SK-N-SH (cell line): ENCODE results near the gene MYH15. TPM values are rescaled to one million over a fixed set of nuclear protein-coding genes. Genes with fewer than 3 reads are reported as not detected.

ENCODE experiments used
- CTCF ChIA-PET: fragments of 300-600, 350-600 bp; formaldehyde crosslinking; extraction: SDS; loops from one replicate; lab custom pipeline; 2021; lab: Yijun Ruan, JAX
- POLR2A ChIA-PET: fragments of 350-600 bp; sonication (Branson Sonifier 250); formaldehyde crosslinking; extraction: SDS; loops from one replicate; lab custom pipeline; 2020; ENCODE audit warnings: antibody characterized with exemption, inconsistent platforms; lab: Yijun Ruan, JAX
- DNase-seq: peaks from one replicate; pipeline ENCODE4 v3.0.0; 2012
- H2AFZ ChIP-seq: fragments of 200-600 bp; sonication (generic); 2 replicates; pipeline ENCODE4 v1.8.1; 2016; ENCODE audit warnings: antibody characterized with exemption, mild to moderate bottlenecking, low read depth
- H3F3A ChIP-seq: fragments of 200-600 bp; sonication (generic); replicated peaks from 2 replicates; pipeline ENCODE3; 2016; ENCODE audit warnings: antibody characterized with exemption, mild to moderate bottlenecking; ENCODE audit not compliant: insufficient read depth
- H3K27ac ChIP-seq, 2 experiments: fragments of 200-500 bp in 1 of 2; fragments of 200-600 bp in 1 of 2; sonication (Bioruptor generic) in 1 of 2; sonication (generic), shearing (Covaris generic) in 1 of 2; 2 replicates each; pipeline versions ENCODE4 v1.5.1 to v1.6.1; 2014 to 2016; ENCODE audit warnings: low read depth in 2 of 2, inconsistent platforms in 1 of 2, low read length in 1 of 2, mild to moderate bottlenecking in 1 of 2, mixed read lengths in 1 of 2
- H3K27me3 ChIP-seq: fragments of 200-600 bp; sonication (generic), shearing (Covaris generic); 2 replicates; pipeline ENCODE4 v1.6.1; 2016; ENCODE audit warnings: mixed run types; ENCODE audit not compliant: insufficient read depth
- H3K36me3 ChIP-seq, 2 experiments: fragments of 200-500 bp in 1 of 2; fragments of 200-600 bp in 1 of 2; sonication (Bioruptor generic) in 1 of 2; sonication (generic) in 1 of 2; replicated peaks in 1 of 2; 2 replicates each; pipeline versions ENCODE3 to v1.5.1; 2014 to 2016; ENCODE audit warnings: low read length in 1 of 2, mild to moderate bottlenecking in 1 of 2; ENCODE audit not compliant: insufficient read depth in 2 of 2, control insufficient read depth in 1 of 2
- H3K4me1 ChIP-seq, 2 experiments: fragments of 200-500 bp in 1 of 2; fragments of 200-600 bp in 1 of 2; sonication (Bioruptor generic) in 1 of 2; sonication (generic), shearing (Covaris generic) in 1 of 2; 2 replicates each; pipeline versions ENCODE4 v1.5.1 to v1.6.1; 2014 to 2016; ENCODE audit warnings: low read depth in 1 of 2, low read length in 1 of 2, mixed run types in 1 of 2; ENCODE audit not compliant: insufficient read depth in 2 of 2, control insufficient read depth in 1 of 2
- H3K4me2 ChIP-seq: fragments of 200-600 bp; sonication (generic), shearing (Covaris generic); 2 replicates; pipeline ENCODE4 v1.6.1; 2017; ENCODE audit warnings: mixed run types
- H3K4me3 ChIP-seq, 2 experiments: fragments of 200-500 bp in 1 of 2; fragments of 200-600 bp in 1 of 2; sonication (Bioruptor generic) in 1 of 2; sonication (generic), shearing (Covaris generic) in 1 of 2; 2 replicates each; pipeline versions ENCODE4 v1.5.1 to v1.8.1; 2014 to 2016; ENCODE audit warnings: low read depth in 2 of 2, inconsistent platforms in 1 of 2, low read length in 1 of 2, mild to moderate bottlenecking in 1 of 2, mixed read lengths in 1 of 2, moderate library complexity in 1 of 2
- H3K79me2 ChIP-seq: fragments of 200-600 bp; sonication (generic); 2 replicates; pipeline ENCODE4 v1.8.1; 2017; ENCODE audit warnings: mild to moderate bottlenecking; ENCODE audit not compliant: insufficient read depth
- H3K9ac ChIP-seq: fragments of 200-600 bp; sonication (generic); 2 replicates; pipeline ENCODE4 v1.6.1; 2017; ENCODE audit warnings: mixed run types
- H3K9me2 ChIP-seq: fragments of 200-600 bp; sonication (generic); 2 replicates; pipeline ENCODE4 v1.6.1; 2017; ENCODE audit warnings: mixed run types
- H3K9me3 ChIP-seq: fragments of 200-600 bp; sonication (generic); 2 replicates; pipeline ENCODE4 v1.6.1; 2017; ENCODE audit warnings: mixed run types, mild to moderate bottlenecking, moderate library complexity
- H4K20me1 ChIP-seq: fragments of 200-600 bp; sonication (generic); 2 replicates; pipeline ENCODE4 v1.6.1; 2017; ENCODE audit warnings: mild to moderate bottlenecking, mixed run types; ENCODE audit not compliant: insufficient read depth
- EP300 ChIP-seq, 2 experiments: IDR thresholded peaks; 2 replicates each; pipeline versions ENCODE4 v1.4.0 to v1.6.1; 2012; ENCODE audit warnings: borderline replicate concordance in 1 of 2, low read depth in 1 of 2, low read length in 1 of 2
- EZH2phosphoT487 ChIP-seq: fragments of 200-600 bp; sonication (generic); IDR thresholded peaks from 2 replicates; pipeline ENCODE4 v1.6.1; 2017; ENCODE audit warnings: low read depth, mixed run types, mild to moderate bottlenecking, antibody characterized with exemption, moderate library complexity, borderline replicate concordance
- RAD21 ChIP-seq: IDR thresholded peaks from 2 replicates; pipeline ENCODE4 v1.6.1; 2012; ENCODE audit warnings: mild to moderate bottlenecking, low read length
- SIN3A ChIP-seq: IDR thresholded peaks from 2 replicates; pipeline ENCODE4 v1.6.1; 2012; ENCODE audit warnings: low read depth, mild to moderate bottlenecking, low read length, moderate library complexity, borderline replicate concordance
- USF1 ChIP-seq: IDR thresholded peaks from 2 replicates; pipeline ENCODE4 v1.4.0; 2012; ENCODE audit warnings: low read depth, borderline replicate concordance
- YY1 ChIP-seq: IDR thresholded peaks from 2 replicates; pipeline ENCODE4 v1.4.0; 2012; ENCODE audit warnings: low read depth, mild to moderate bottlenecking
- WGBS: methylation state at CpG from one replicate; pipeline ENCODE4 v1.1.6; 2017; ENCODE audit warnings: low lambda C conversion rate; 5-methylcytosine and 5-hydroxymethylcytosine counted together
- polyA plus RNA-seq, 3 experiments: library from polyadenylated mRNA; depleted of rRNA; stranded (reverse); fragments of >200 nt; gene quantifications; 2 replicates each; pipeline ENCODE4 v1.2.3, GENCODE V29; 2012
- TF ChIP-seq, protein P1 (sequence below): fragments of 150-350 bp; IDR thresholded peaks from 2 replicates; pipeline ENCODE4 v1.6.1; 2016; ENCODE audit warnings: mild to moderate bottlenecking, low read depth, low read length
- TF ChIP-seq, protein P2 (sequence below): fragments of 200-600 bp; sonication (generic); IDR thresholded peaks from 2 replicates; pipeline ENCODE4 v1.6.1; 2017; ENCODE audit warnings: antibody characterized with exemption, mild to moderate bottlenecking, moderate library complexity
- TF ChIP-seq, protein P3 (sequence below): IDR thresholded peaks from 2 replicates; pipeline ENCODE4; 2012

Gene MYH15
- polyA plus RNA-seq, 1 of the 3 experiments (the other 2 are of a cell fraction), result 2.1 TPM

DNA sequence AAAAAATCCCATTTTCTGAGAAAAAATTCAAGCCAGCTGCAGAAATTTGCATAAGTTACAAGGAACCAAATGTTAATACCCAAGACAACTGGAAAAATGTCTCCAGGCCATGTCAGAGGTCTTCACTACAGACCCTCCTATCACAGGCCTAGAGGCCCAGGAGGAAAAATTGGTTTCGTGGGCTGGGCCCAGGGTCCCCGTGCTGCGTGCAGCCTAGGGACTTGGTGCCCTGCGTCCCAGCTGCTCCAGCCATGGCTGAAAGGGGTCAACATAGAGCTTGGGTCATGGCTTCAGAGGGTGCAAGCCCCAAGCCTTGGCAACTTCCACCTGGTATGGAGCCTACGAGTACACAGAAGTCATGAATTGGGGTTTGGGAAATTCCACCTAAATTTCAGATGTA lies 78.0 kb downstream of the MYH15 start (continued):
- no peak for TF ChIP-seq RAD21

DNA sequence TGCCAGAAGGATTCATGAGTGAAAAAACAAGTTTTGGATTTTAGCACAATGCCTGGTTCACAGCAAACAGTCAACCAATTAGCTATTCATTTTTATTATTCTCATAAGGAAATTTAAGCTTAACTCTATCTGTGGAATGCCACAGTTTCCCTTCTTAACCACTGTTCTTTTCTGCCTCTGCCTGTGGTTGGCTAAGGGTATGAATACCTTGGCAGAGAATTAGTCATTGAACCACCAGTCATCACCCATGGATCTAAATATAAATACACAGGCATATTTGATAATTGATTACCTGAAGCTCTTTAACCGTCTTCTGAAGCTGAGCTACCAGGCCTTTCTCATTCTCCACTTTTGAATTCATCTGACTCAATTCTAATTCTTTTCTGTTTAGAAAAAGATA lies 79.9 kb downstream of the MYH15 start:
- H3K36me3 ChIP-seq, result peaks cover 0 to 4% of the 10 kb centered on the region in 2 experiments
- CTCF ChIA-PET, result interaction anchor here (0.6 to 1.0 kb wide), 2 partner anchors 11 to 47 kb away, joined by 3 read pairs; no protein-coding TSS in a partner anchor
- H4K20me1 ChIP-seq, result no peaks in the 10 kb centered on the region
- TF ChIP-seq, protein P1, sequence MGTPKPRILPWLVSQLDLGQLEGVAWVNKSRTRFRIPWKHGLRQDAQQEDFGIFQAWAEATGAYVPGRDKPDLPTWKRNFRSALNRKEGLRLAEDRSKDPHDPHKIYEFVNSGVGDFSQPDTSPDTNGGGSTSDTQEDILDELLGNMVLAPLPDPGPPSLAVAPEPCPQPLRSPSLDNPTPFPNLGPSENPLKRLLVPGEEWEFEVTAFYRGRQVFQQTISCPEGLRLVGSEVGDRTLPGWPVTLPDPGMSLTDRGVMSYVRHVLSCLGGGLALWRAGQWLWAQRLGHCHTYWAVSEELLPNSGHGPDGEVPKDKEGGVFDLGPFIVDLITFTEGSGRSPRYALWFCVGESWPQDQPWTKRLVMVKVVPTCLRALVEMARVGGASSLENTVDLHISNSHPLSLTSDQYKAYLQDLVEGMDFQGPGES, result no peak
- TF ChIP-seq, protein P2, sequence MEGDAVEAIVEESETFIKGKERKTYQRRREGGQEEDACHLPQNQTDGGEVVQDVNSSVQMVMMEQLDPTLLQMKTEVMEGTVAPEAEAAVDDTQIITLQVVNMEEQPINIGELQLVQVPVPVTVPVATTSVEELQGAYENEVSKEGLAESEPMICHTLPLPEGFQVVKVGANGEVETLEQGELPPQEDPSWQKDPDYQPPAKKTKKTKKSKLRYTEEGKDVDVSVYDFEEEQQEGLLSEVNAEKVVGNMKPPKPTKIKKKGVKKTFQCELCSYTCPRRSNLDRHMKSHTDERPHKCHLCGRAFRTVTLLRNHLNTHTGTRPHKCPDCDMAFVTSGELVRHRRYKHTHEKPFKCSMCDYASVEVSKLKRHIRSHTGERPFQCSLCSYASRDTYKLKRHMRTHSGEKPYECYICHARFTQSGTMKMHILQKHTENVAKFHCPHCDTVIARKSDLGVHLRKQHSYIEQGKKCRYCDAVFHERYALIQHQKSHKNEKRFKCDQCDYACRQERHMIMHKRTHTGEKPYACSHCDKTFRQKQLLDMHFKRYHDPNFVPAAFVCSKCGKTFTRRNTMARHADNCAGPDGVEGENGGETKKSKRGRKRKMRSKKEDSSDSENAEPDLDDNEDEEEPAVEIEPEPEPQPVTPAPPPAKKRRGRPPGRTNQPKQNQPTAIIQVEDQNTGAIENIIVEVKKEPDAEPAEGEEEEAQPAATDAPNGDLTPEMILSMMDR, result no peak
- TF ChIP-seq EZH2phosphoT487 (no peak), USF1 (no peak), SIN3A (no peak), EP300 (IDR thresholded peaks at IDR 0.05; ENCODE audit: borderline replicate concordance in 1 of 2, low read depth in 1 of 2, low read length in 1 of 2) (no peak), YY1 (no peak)
- TF ChIP-seq, protein P3, sequence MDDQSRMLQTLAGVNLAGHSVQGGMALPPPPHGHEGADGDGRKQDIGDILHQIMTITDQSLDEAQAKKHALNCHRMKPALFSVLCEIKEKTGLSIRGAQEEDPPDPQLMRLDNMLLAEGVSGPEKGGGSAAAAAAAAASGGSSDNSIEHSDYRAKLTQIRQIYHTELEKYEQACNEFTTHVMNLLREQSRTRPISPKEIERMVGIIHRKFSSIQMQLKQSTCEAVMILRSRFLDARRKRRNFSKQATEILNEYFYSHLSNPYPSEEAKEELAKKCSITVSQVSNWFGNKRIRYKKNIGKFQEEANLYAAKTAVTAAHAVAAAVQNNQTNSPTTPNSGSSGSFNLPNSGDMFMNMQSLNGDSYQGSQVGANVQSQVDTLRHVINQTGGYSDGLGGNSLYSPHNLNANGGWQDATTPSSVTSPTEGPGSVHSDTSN, result no peak
- TF ChIP-seq, all 33 proteins: peak for 0
- WGBS, result 100% methylated on average over 1 of the region's 1 CpG
- POLR2A ChIA-PET, result interaction anchor here (0.5 kb wide), 1 partner anchor 1193 kb away, joined by 4 read pairs; no protein-coding TSS in a partner anchor
- Histone ChIP-seq H3K9ac (no peak overlapping the region), H3K9me2 (no peaks in the 10 kb centered on the region), H3K27ac (no peak overlapping the region), H3K4me2 (no peak overlapping the region), H3K27me3 (no peaks in the 10 kb centered on the region), H3K79me2 (no peaks in the 10 kb centered on the region), H2AFZ (no peak overlapping the region), H3K4me3 (no peak overlapping the region), H3K9me3 (no peaks in the 10 kb centered on the region), H3K4me1 (peaks cover 0 to 3% of the 10 kb centered on the region in 2 experiments; a peak in 1 of 4 replicates), H3F3A (no peaks in the 10 kb centered on the region)
- DNase-seq, result no peak
